AG10803 (cell line): Measurements from ENCODE around the gene RTN1.

Experiments used
- DNase-seq: peaks from one replicate; pipeline ENCODE4 v3.0.0; 2010; ENCODE audit warnings: low read depth
- H3K4me3 ChIP-seq: 2 replicates; pipeline ENCODE4 v1.5.1; 2011; ENCODE audit warnings: mild to moderate bottlenecking, low read length, control low read depth
- CTCF ChIP-seq: conservative IDR thresholded peaks from 2 replicates; pipeline ENCODE4 v1.5.1; 2011; ENCODE audit warnings: mild to moderate bottlenecking, low read length, control low read depth, inconsistent platforms

Gene RTN1

GRCh38 chr14:59754256-59754655, 116.3 kb downstream of the RTN1 start:
- no peak overlapping the region for H3K4me3 ChIP-seq
- TF ChIP-seq CTCF = no peak
- peak; percentile 6 for DNase-seq

- DNase-seq = no peak
- no peak overlapping the region for H3K4me3 ChIP-seq
- no peak for TF ChIP-seq CTCF
Measured at GRCh38 chr14:59753512-59753911, 117.1 kb downstream of the RTN1 start.

GRCh38 chr14:59751578-59751977, 119.0 kb downstream of the RTN1 start:
- no peak for DNase-seq
- TF ChIP-seq CTCF = no peak
- H3K4me3 ChIP-seq = no peak overlapping the region

- DNase-seq = no peak
- H3K4me3 ChIP-seq = no peak overlapping the region
- no peak for TF ChIP-seq CTCF
Measured at GRCh38 chr14:59739794-59740193, 130.8 kb downstream of the RTN1 start.

GRCh38 chr14:59728304-59728703, 142.3 kb downstream of the RTN1 start:
- TF ChIP-seq CTCF = no peak
- H3K4me3 ChIP-seq = no peak overlapping the region

GRCh38 chr14:59727073-59727661, 143.4 kb downstream of the RTN1 start:
- no peak for TF ChIP-seq CTCF
- no peak for DNase-seq
- H3K4me3 ChIP-seq = no peak overlapping the region

More at GRCh38 chr14:59728304-59728703, 142.3 kb downstream of the RTN1 start:
- no peak for DNase-seq

DNA sequence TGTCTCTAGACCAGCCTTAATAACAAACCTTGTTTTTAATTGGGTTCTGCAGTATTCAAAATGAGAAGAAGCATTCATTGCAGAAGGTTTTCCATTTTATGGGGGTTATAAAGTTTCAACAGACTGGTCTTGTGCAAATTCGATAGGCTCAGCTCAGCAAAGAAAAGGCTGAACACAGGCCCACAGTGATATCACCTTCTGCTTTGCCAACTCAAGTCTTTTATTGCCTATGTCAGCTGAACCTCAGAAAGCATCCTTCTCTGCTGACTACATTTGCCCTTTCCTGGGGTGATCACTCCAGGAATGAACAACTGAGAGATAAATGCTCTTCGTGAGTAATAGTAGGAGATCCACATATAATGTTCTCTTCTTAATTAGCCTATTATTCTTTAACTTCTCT, 159.5 kb downstream of the RTN1 start:
- TF ChIP-seq CTCF = no peak
- no peak overlapping the region for H3K4me3 ChIP-seq
- DNase-seq = no peak
